ENCODE results near the gene VWA5B1.
A peak's percentile ranks its signal among the peaks of the same experiment; 100 is the strongest.

VWA5B1 gene

GRCh38 chr1:20351911-20352701, 61.4 kb downstream of the VWA5B1 start:
- Histone ChIP-seq H3K36me3 (ENCODE audit: control insufficient read depth in 1 of 2, insufficient read depth in 2 of 2, low read length in 2 of 2) (no peaks in the 10 kb centered on the region), H3K4me3 (ENCODE audit: low read depth in 1 of 2, low read length in 2 of 2) (no peak overlapping the region), H3K9me3 (ENCODE audit: control insufficient read depth in 1 of 2, low read length in 2 of 2) (no peaks in the 10 kb centered on the region), H3K4me1 (ENCODE audit: control insufficient read depth in 1 of 2, insufficient read depth in 2 of 2, low read length in 2 of 2) (no peaks in the 10 kb centered on the region), H3K27me3 (ENCODE audit: low read depth, low read length) (no peaks in the 10 kb centered on the region), H3K27ac (ENCODE audit: low read length) (no peak overlapping the region)

- Histone ChIP-seq H3K36me3 (ENCODE audit: control insufficient read depth in 1 of 2, insufficient read depth in 2 of 2, low read length in 2 of 2) (no peaks in the 10 kb centered on the region), H3K9me3 (ENCODE audit: control insufficient read depth in 1 of 2, low read length in 2 of 2) (no peaks in the 10 kb centered on the region), H3K27ac (ENCODE audit: low read length) (no peak overlapping the region), H3K4me1 (ENCODE audit: control insufficient read depth in 1 of 2, insufficient read depth in 2 of 2, low read length in 2 of 2) (peaks cover 0 to 11% of the 10 kb centered on the region in 2 donors), H3K4me3 (ENCODE audit: low read depth in 1 of 2, low read length in 2 of 2) (no peak overlapping the region), H3K27me3 (ENCODE audit: low read depth, low read length) (no peaks in the 10 kb centered on the region)
These were observed 63.2 kb downstream of the VWA5B1 start for GRCh38 chr1:20353836-20354235.

- Histone ChIP-seq H3K4me3 (ENCODE audit: low read depth in 1 of 2, low read length in 2 of 2) (no peak overlapping the region), H3K4me1 (ENCODE audit: control insufficient read depth in 1 of 2, insufficient read depth in 2 of 2, low read length in 2 of 2) (peaks cover 0 to 14% of the 10 kb centered on the region in 2 donors), H3K36me3 (ENCODE audit: control insufficient read depth in 1 of 2, insufficient read depth in 2 of 2, low read length in 2 of 2) (no peaks in the 10 kb centered on the region), H3K27me3 (ENCODE audit: low read depth, low read length) (no peaks in the 10 kb centered on the region), H3K27ac (ENCODE audit: low read length) (no peak overlapping the region), H3K9me3 (ENCODE audit: control insufficient read depth in 1 of 2, low read length in 2 of 2) (no peaks in the 10 kb centered on the region)
These were observed 63.9 kb downstream of the VWA5B1 start for GRCh38 chr1:20354610-20355009.

GRCh38 chr1:20355101-20355827, 64.6 kb downstream of the VWA5B1 start:
- H3K36me3 ChIP-seq (ENCODE audit: control insufficient read depth in 1 of 2, insufficient read depth in 2 of 2, low read length in 2 of 2): no peaks in the 10 kb centered on the region
- H3K9me3 ChIP-seq (ENCODE audit: control insufficient read depth in 1 of 2, low read length in 2 of 2): no peaks in the 10 kb centered on the region
- no peaks in the 10 kb centered on the region for H3K27me3 ChIP-seq (ENCODE audit: low read depth, low read length)
- H3K4me3 ChIP-seq (ENCODE audit: low read depth in 1 of 2, low read length in 2 of 2): no peak overlapping the region
- peaks cover 0 to 14% of the 10 kb centered on the region in 2 donors for H3K4me1 ChIP-seq (ENCODE audit: control insufficient read depth in 1 of 2, insufficient read depth in 2 of 2, low read length in 2 of 2)
- H3K27ac ChIP-seq (ENCODE audit: low read length): no peak overlapping the region

GRCh38 chr1:20355828-20356735, 65.4 kb downstream of the VWA5B1 start:
- H3K27ac ChIP-seq (ENCODE audit: low read length): no peak overlapping the region

GRCh38 chr1:20356850-20357459, 66.3 kb downstream of the VWA5B1 start:
- peaks cover 0 to 14% of the 10 kb centered on the region in 2 donors for H3K4me1 ChIP-seq (ENCODE audit: control insufficient read depth in 1 of 2, insufficient read depth in 2 of 2, low read length in 2 of 2)
- H3K36me3 ChIP-seq (ENCODE audit: control insufficient read depth in 1 of 2, insufficient read depth in 2 of 2, low read length in 2 of 2): no peaks in the 10 kb centered on the region
- no peak overlapping the region for H3K4me3 ChIP-seq (ENCODE audit: low read depth in 1 of 2, low read length in 2 of 2)
- no peak overlapping the region for H3K27ac ChIP-seq (ENCODE audit: low read length)
- H3K9me3 ChIP-seq (ENCODE audit: control insufficient read depth in 1 of 2, low read length in 2 of 2): no peaks in the 10 kb centered on the region
- H3K27me3 ChIP-seq (ENCODE audit: low read depth, low read length): no peaks in the 10 kb centered on the region

More at GRCh38 chr1:20355828-20356735, 65.4 kb downstream of the VWA5B1 start:
- no peaks in the 10 kb centered on the region for H3K9me3 ChIP-seq (ENCODE audit: control insufficient read depth in 1 of 2, low read length in 2 of 2)
- no peaks in the 10 kb centered on the region for H3K36me3 ChIP-seq (ENCODE audit: control insufficient read depth in 1 of 2, insufficient read depth in 2 of 2, low read length in 2 of 2)
- H3K4me1 ChIP-seq (ENCODE audit: control insufficient read depth in 1 of 2, insufficient read depth in 2 of 2, low read length in 2 of 2): peaks cover 0 to 14% of the 10 kb centered on the region in 2 donors
- H3K27me3 ChIP-seq (ENCODE audit: low read depth, low read length): no peaks in the 10 kb centered on the region
- H3K4me3 ChIP-seq (ENCODE audit: low read depth in 1 of 2, low read length in 2 of 2): no peak overlapping the region

GRCh38 chr1:20357796-20358195, 67.1 kb downstream of the VWA5B1 start:
- Histone ChIP-seq H3K36me3 (ENCODE audit: control insufficient read depth in 1 of 2, insufficient read depth in 2 of 2, low read length in 2 of 2) (no peaks in the 10 kb centered on the region), H3K27ac (ENCODE audit: low read length) (no peak overlapping the region), H3K4me3 (ENCODE audit: low read depth in 1 of 2, low read length in 2 of 2) (no peak overlapping the region), H3K9me3 (ENCODE audit: control insufficient read depth in 1 of 2, low read length in 2 of 2) (no peaks in the 10 kb centered on the region), H3K4me1 (ENCODE audit: control insufficient read depth in 1 of 2, insufficient read depth in 2 of 2, low read length in 2 of 2) (peaks cover 0 to 14% of the 10 kb centered on the region in 2 donors), H3K27me3 (ENCODE audit: low read depth, low read length) (no peaks in the 10 kb centered on the region)

GRCh38 chr1:20358761-20359263, 68.1 kb downstream of the VWA5B1 start:
- H3K4me3 ChIP-seq (ENCODE audit: low read depth in 1 of 2, low read length in 2 of 2): peak overlapping the region in 1 of 2 donors; percentile 1
- no peaks in the 10 kb centered on the region for H3K36me3 ChIP-seq (ENCODE audit: control insufficient read depth in 1 of 2, insufficient read depth in 2 of 2, low read length in 2 of 2)
- no peak overlapping the region for H3K27ac ChIP-seq (ENCODE audit: low read length)
- no peaks in the 10 kb centered on the region for H3K27me3 ChIP-seq (ENCODE audit: low read depth, low read length)
- H3K4me1 ChIP-seq (ENCODE audit: control insufficient read depth in 1 of 2, insufficient read depth in 2 of 2, low read length in 2 of 2): peaks cover 0 to 14% of the 10 kb centered on the region in 2 donors
- no peaks in the 10 kb centered on the region for H3K9me3 ChIP-seq (ENCODE audit: control insufficient read depth in 1 of 2, low read length in 2 of 2)

GRCh38 chr1:20359451-20360330, 69.0 kb downstream of the VWA5B1 start:
- Histone ChIP-seq H3K27me3 (ENCODE audit: low read depth, low read length) (no peaks in the 10 kb centered on the region), H3K4me1 (ENCODE audit: control insufficient read depth in 1 of 2, insufficient read depth in 2 of 2, low read length in 2 of 2) (peaks cover 0 to 14% of the 10 kb centered on the region in 2 donors), H3K36me3 (ENCODE audit: control insufficient read depth in 1 of 2, insufficient read depth in 2 of 2, low read length in 2 of 2) (no peaks in the 10 kb centered on the region), H3K27ac (ENCODE audit: low read length) (no peak overlapping the region), H3K9me3 (ENCODE audit: control insufficient read depth in 1 of 2, low read length in 2 of 2) (no peaks in the 10 kb centered on the region), H3K4me3 (ENCODE audit: low read depth in 1 of 2, low read length in 2 of 2) (peak overlapping the region in 1 of 2 donors; percentile 1)

- no peaks in the 10 kb centered on the region for H3K9me3 ChIP-seq (ENCODE audit: control insufficient read depth in 1 of 2, low read length in 2 of 2)
- H3K4me1 ChIP-seq (ENCODE audit: control insufficient read depth in 1 of 2, insufficient read depth in 2 of 2, low read length in 2 of 2): peaks cover 0 to 16% of the 10 kb centered on the region in 2 donors
- no peak overlapping the region for H3K27ac ChIP-seq (ENCODE audit: low read length)
- H3K36me3 ChIP-seq (ENCODE audit: control insufficient read depth in 1 of 2, insufficient read depth in 2 of 2, low read length in 2 of 2): no peaks in the 10 kb centered on the region
- no peak overlapping the region for H3K4me3 ChIP-seq (ENCODE audit: low read depth in 1 of 2, low read length in 2 of 2)
- peaks cover 12% of the 10 kb centered on the region for H3K27me3 ChIP-seq (ENCODE audit: low read depth, low read length)
These were observed 70.7 kb downstream of the VWA5B1 start for GRCh38 chr1:20361401-20361800.
